ENCODE data around the gene PDSS2. TPM values are rescaled to one million over a fixed set of nuclear protein-coding genes. Genes with fewer than 3 reads are reported as not detected.

The PDSS2 gene
- total RNA-seq, 1 experiment from 2014 or later, result 12.1 TPM

- Histone ChIP-seq H4K20me1 (ENCODE audit: control insufficient read depth, insufficient read depth, insufficient read length) (no peaks in the 10 kb centered on the region), H4K8ac (replicated peaks; ENCODE audit: insufficient read length, low read depth, low read length) (no peak overlapping the region), H3K4me1 (ENCODE audit: insufficient read depth, low read length) (peaks cover 7% of the 10 kb centered on the region; the same call in 1 of the 2 replicates), H3K79me1 (ENCODE audit: insufficient read depth, low read depth, low read length, poor library complexity, severe bottlenecking) (no peaks in the 10 kb centered on the region), H2AK5ac (ENCODE audit: insufficient read length, low read length) (no peak overlapping the region), H2BK20ac (ENCODE audit: low read depth, low read length, poor library complexity, severe bottlenecking) (no peak overlapping the region), H3K56ac (ENCODE audit: insufficient read length, low read depth, low read length) (no peak overlapping the region), H3K4ac (ENCODE audit: low read depth, low read length) (no peak overlapping the region), H2BK12ac (ENCODE audit: insufficient read length, low read depth, low read length) (no peak overlapping the region), H4K5ac (ENCODE audit: insufficient read length, low read depth, low read length) (no peak overlapping the region), H3K14ac (ENCODE audit: insufficient read depth, low read length) (no peak overlapping the region), H3K18ac (ENCODE audit: insufficient read length, low read depth, low read length) (no peak overlapping the region), H3K23ac (ENCODE audit: insufficient read length, low read depth, low read length) (no peak overlapping the region), H3K27ac (ENCODE audit: insufficient read length, low read depth, low read length) (no peak overlapping the region), H3K23me2 (ENCODE audit: insufficient read length, low read depth, low read length, poor library complexity, severe bottlenecking) (no peaks in the 10 kb centered on the region), H3K9me3 (ENCODE audit: control insufficient read depth, low read depth, low read length) (no peaks in the 10 kb centered on the region), H3K27me3 (ENCODE audit: insufficient read depth, low read length) (no peaks in the 10 kb centered on the region), H2AFZ (ENCODE audit: low read length) (no peak overlapping the region), H3K9ac (ENCODE audit: extremely low read depth, insufficient read length, low read length) (no peak overlapping the region), H3K79me2 (ENCODE audit: insufficient read depth, low read length) (no peaks in the 10 kb centered on the region), H3T11ph (ENCODE audit: low read length) (no peak overlapping the region), H2BK120ac (ENCODE audit: low read depth, low read length, poor library complexity, severe bottlenecking) (no peak overlapping the region), H4K91ac (ENCODE audit: insufficient read length, low read depth, low read length) (no peak overlapping the region), H2BK15ac (ENCODE audit: low read depth, low read length) (no peak overlapping the region), H3K4me2 (ENCODE audit: insufficient read depth, insufficient read length, low read length) (no peak overlapping the region), H2BK5ac (ENCODE audit: insufficient read length, low read length) (no peak overlapping the region)
- H3K4me1 Mint-ChIP-seq, result peaks cover 34 to 38% of the 10 kb centered on the region in 2 experiments
- no peaks in the 10 kb centered on the region for H3K36me3 Mint-ChIP-seq (ENCODE audit: insufficient read depth in 1 of 3, low read depth in 3 of 3)
- H3K4me3 Mint-ChIP-seq, result no peak overlapping the region
- DNase-seq, result no peak
- peak overlapping the region in 1 of 3 experiments; percentile 33; a peak in 1 of 7 replicates for H3K27ac Mint-ChIP-seq
- no peak for TF ChIP-seq CTCF (conservative IDR thresholded peaks at IDR 0.05)
- WGBS (ENCODE audit: extremely low coverage, insufficient read length, low lambda C conversion rate), result no CpG with 5 or more reads among the region's 4 CpGs
- no peaks in the 10 kb centered on the region; a peak in 1 of 5 replicates for H3K9me3 Mint-ChIP-seq
- no peaks in the 10 kb centered on the region for H3K27me3 Mint-ChIP-seq (ENCODE audit: low read depth)
These were observed 166.0 kb downstream of the PDSS2 start for GRCh38 chr6:107293350-107293749.
